ENCODE data around the gene GNG7. TPM values are rescaled to one million over a fixed set of nuclear protein-coding genes. Genes with fewer than 3 reads are reported as not detected.
"Not testable (repeated sequence)": the region's sequence is repeated elsewhere in the genome, so short reads cannot be mapped to it uniquely, and the experiment has no call there.

Gene GNG7
- total RNA-seq, 1 donor from 2014 or later = 1.8 TPM

GRCh38 chr19:2646866-2647535 lies 55.5 kb downstream of the GNG7 start:
- H3K79me2 ChIP-seq (ENCODE audit: insufficient read depth, low read length) = no peaks in the 10 kb centered on the region
- no peaks in the 10 kb centered on the region for H3K4me1 ChIP-seq (ENCODE audit: insufficient read depth, low read length)
- no peak overlapping the region for H3K4me3 ChIP-seq (ENCODE audit: insufficient read depth, low read depth, low read length)
- no peak overlapping the region for H2AFZ ChIP-seq (ENCODE audit: low read depth, low read length)
- no peaks in the 10 kb centered on the region for H3K9me3 ChIP-seq (ENCODE audit: insufficient read depth, low read depth, low read length)
- Mint-ChIP-seq H3K36me3 (ENCODE audit: low read depth, unreplicated experiment) (no peaks in the 10 kb centered on the region), H3K9me3 (ENCODE audit: unreplicated experiment) (peaks cover 5% of the 10 kb centered on the region), H3K4me1 (ENCODE audit: low read depth, unreplicated experiment) (no peaks in the 10 kb centered on the region), H3K4me3 (ENCODE audit: unreplicated experiment) (no peak overlapping the region), H3K27ac (ENCODE audit: unreplicated experiment) (no peak overlapping the region), H3K27me3 (ENCODE audit: low read depth, unreplicated experiment) (peaks cover 9% of the 10 kb centered on the region)
- no peak overlapping the region for H3K9ac ChIP-seq (ENCODE audit: low read length)
- TF ChIP-seq EZH2 (IDR thresholded peaks at IDR 0.05; ENCODE audit: insufficient read depth, low read length) (no peak), CTCF (IDR thresholded peaks at IDR 0.05; ENCODE audit: insufficient read depth, low read depth, low read length) (no peak)
- DNase-seq (ENCODE audit: low read depth) = no peak
- FAIRE-seq = no peak
- H3K4me2 ChIP-seq (ENCODE audit: low read length) = no peak overlapping the region
- no peaks in the 10 kb centered on the region for H4K20me1 ChIP-seq (ENCODE audit: insufficient read depth, low read length)
- no peaks in the 10 kb centered on the region for H3K36me3 ChIP-seq (ENCODE audit: insufficient read depth, low read length)
- no peak overlapping the region for H3K27ac ChIP-seq (ENCODE audit: low read depth, low read length)
- peaks cover 2% of the 10 kb centered on the region for H3K27me3 ChIP-seq (ENCODE audit: insufficient read depth, low read length)

- DNase-seq (ENCODE audit: low read depth) (no peak), FAIRE-seq (no peak)
- Histone ChIP-seq H4K20me1 (ENCODE audit: insufficient read depth, low read length) (no peaks in the 10 kb centered on the region), H3K4me2 (ENCODE audit: low read length) (no peak overlapping the region), H3K9me3 (ENCODE audit: insufficient read depth, low read depth, low read length) (no peaks in the 10 kb centered on the region), H3K27ac (ENCODE audit: low read depth, low read length) (no peak overlapping the region), H3K4me3 (ENCODE audit: insufficient read depth, low read depth, low read length) (no peak overlapping the region), H3K4me1 (ENCODE audit: insufficient read depth, low read length) (no peaks in the 10 kb centered on the region), H2AFZ (ENCODE audit: low read depth, low read length) (no peak overlapping the region), H3K36me3 (ENCODE audit: insufficient read depth, low read length) (no peaks in the 10 kb centered on the region), H3K27me3 (ENCODE audit: insufficient read depth, low read length) (peaks cover 2% of the 10 kb centered on the region), H3K79me2 (ENCODE audit: insufficient read depth, low read length) (no peaks in the 10 kb centered on the region), H3K9ac (ENCODE audit: low read length) (no peak overlapping the region)
- Mint-ChIP-seq H3K4me1 (ENCODE audit: low read depth, unreplicated experiment) (no peaks in the 10 kb centered on the region), H3K36me3 (ENCODE audit: low read depth, unreplicated experiment) (no peaks in the 10 kb centered on the region), H3K9me3 (ENCODE audit: unreplicated experiment) (peaks cover 5% of the 10 kb centered on the region), H3K27ac (ENCODE audit: unreplicated experiment) (no peak overlapping the region), H3K27me3 (ENCODE audit: low read depth, unreplicated experiment) (peaks cover 10% of the 10 kb centered on the region), H3K4me3 (ENCODE audit: unreplicated experiment) (no peak overlapping the region)
- no peak for TF ChIP-seq EZH2 (IDR thresholded peaks at IDR 0.05; ENCODE audit: insufficient read depth, low read length)
- TF ChIP-seq CTCF (IDR thresholded peaks at IDR 0.05; ENCODE audit: insufficient read depth, low read depth, low read length) = no peak
These were observed 56.7 kb downstream of the GNG7 start for GRCh38 chr19:2645826-2646225.

GRCh38 chr19:2643123-2643737 lies 59.3 kb downstream of the GNG7 start:
- not testable (repeated sequence) for FAIRE-seq; H3K27ac Mint-ChIP-seq (ENCODE audit: unreplicated experiment); H3K4me1 Mint-ChIP-seq (ENCODE audit: low read depth, unreplicated experiment)

More at GRCh38 chr19:2643123-2643737, 59.3 kb downstream of the GNG7 start:
- H3K4me3 ChIP-seq (ENCODE audit: insufficient read depth, low read depth, low read length); H3K9ac ChIP-seq (ENCODE audit: low read length); H3K79me2 ChIP-seq (ENCODE audit: insufficient read depth, low read length); H4K20me1 ChIP-seq (ENCODE audit: insufficient read depth, low read length); H2AFZ ChIP-seq (ENCODE audit: low read depth, low read length); H3K9me3 ChIP-seq (ENCODE audit: insufficient read depth, low read depth, low read length); H3K36me3 ChIP-seq (ENCODE audit: insufficient read depth, low read length); H3K9me3 Mint-ChIP-seq (ENCODE audit: unreplicated experiment); H3K27me3 Mint-ChIP-seq (ENCODE audit: low read depth, unreplicated experiment); DNase-seq (ENCODE audit: low read depth); H3K4me2 ChIP-seq (ENCODE audit: low read length); H3K4me1 ChIP-seq (ENCODE audit: insufficient read depth, low read length); H3K27ac ChIP-seq (ENCODE audit: low read depth, low read length); H3K4me3 Mint-ChIP-seq (ENCODE audit: unreplicated experiment); H3K27me3 ChIP-seq (ENCODE audit: insufficient read depth, low read length); H3K36me3 Mint-ChIP-seq (ENCODE audit: low read depth, unreplicated experiment): not testable (repeated sequence)

All from astrocyte (in vitro differentiated cells and primary cell).